ENCODE measurements around the gene DHX35. TPM values are rescaled to one million over a fixed set of nuclear protein-coding genes. Genes with fewer than 3 reads are reported as not detected.

Gene DHX35
- total and polyA plus RNA-seq, 2 of the 13 experiments (the other 11 are each of a cell fraction or from before 2014, with no cell fraction given): 25.8 to 28.7 TPM

GRCh38 chr20:39081255-39081654 is 119.1 kb downstream of the DHX35 start (continued):
- TF ChIP-seq CTCF (CRISPR knock-in tag; IDR thresholded peaks at IDR 0.05): peak; percentile 91
- no peak for TF ChIP-seq JUND (CRISPR knock-in tag; IDR thresholded peaks at IDR 0.05)
- TF ChIP-seq HMGXB3 (CRISPR knock-in tag; IDR thresholded peaks at IDR 0.05; ENCODE audit: borderline replicate concordance): no peak
- TF ChIP-seq CEBPZ (IDR thresholded peaks at IDR 0.05; ENCODE audit: low read length): no peak
- no peak for TF ChIP-seq FOXP4 (CRISPR knock-in tag; IDR thresholded peaks at IDR 0.05)
- peak; percentile 51; the same call in 1 of the 2 replicates for TF ChIP-seq ZNF574 (CRISPR knock-in tag; IDR thresholded peaks at IDR 0.05)
- TF ChIP-seq TEAD3 (CRISPR knock-in tag; optimal IDR thresholded peaks at IDR 0.05; ENCODE audit: borderline replicate concordance): peak; percentile 6
- TF ChIP-seq PRDM15 (CRISPR knock-in tag; IDR thresholded peaks at IDR 0.05): no peak
- TF ChIP-seq ELF1 (CRISPR knock-in tag; IDR thresholded peaks at IDR 0.05): peak; percentile 69

Data from HepG2 (cell line).